Activated T-helper 1 cell treated with anti-CD3 and anti-CD28 coated beads, Interleukin-12 subunit alpha, Interleukin-12 subunit beta, Interleukin-2, Interleukin-4 antibody, amounts not matched to agents 30 ng/mL and 10 ng/mL and 1 ng/mL, durations not matched to agents 14 hours and 24 hours and 36 hours (primary cell): ENCODE measurements around the gene MAP2K2. TPM values are rescaled to one million over a fixed set of nuclear protein-coding genes. Genes with fewer than 3 reads are reported as not detected.
A peak's percentile ranks its signal among the peaks of the same experiment; 100 is the strongest.

Experiments used
- DNase-seq: peaks from one replicate; pipeline ENCODE4 v3.0.0; 2021; ENCODE audit warnings: low spot score
- H3K27ac Mint-ChIP-seq: one replicate; pipeline ENCODE4 v1.8.0; 2021; ENCODE audit warnings: mild to moderate bottlenecking, mixed read lengths
- H3K27me3 Mint-ChIP-seq: one replicate; pipeline ENCODE4 v1.8.0; 2022; ENCODE audit warnings: mild to moderate bottlenecking, moderate library complexity, mixed read lengths; ENCODE audit not compliant: insufficient read depth
- H3K36me3 Mint-ChIP-seq: one replicate; pipeline ENCODE4 v1.8.0; 2021; ENCODE audit warnings: low read depth, mixed read lengths
- H3K4me1 Mint-ChIP-seq: one replicate; pipeline ENCODE4 v1.8.0; 2021; ENCODE audit warnings: low read depth, mixed read lengths
- H3K4me3 Mint-ChIP-seq: one replicate; pipeline ENCODE4 v1.8.0; 2021; ENCODE audit warnings: mild to moderate bottlenecking, moderate library complexity, mixed read lengths
- H3K9me3 Mint-ChIP-seq: one replicate; pipeline ENCODE4 v1.8.0; 2021; ENCODE audit warnings: mixed read lengths
- intact Hi-C: fragments of 100-400 bp; cut with micrococcal nuclease; formaldehyde crosslinking; loops from one replicate; pipeline ENCODE4 v1.15.1; 2024
- total RNA-seq: library from RNA; stranded (reverse); gene quantifications from 2 replicates; pipeline ENCODE4 v1.2.3, GENCODE V29; 2022

The MAP2K2 gene
- total RNA-seq, 1 donor from 2014 or later = 135 TPM

GRCh38 chr19:4090356-4091220, 33.3 kb downstream of the MAP2K2 start:
- H3K9me3 Mint-ChIP-seq = no peaks in the 10 kb centered on the region
- peaks cover 12% of the 10 kb centered on the region for H3K36me3 Mint-ChIP-seq
- peak overlapping the region; percentile 94 for H3K27ac Mint-ChIP-seq
- peak overlapping the region; percentile 78 for H3K4me3 Mint-ChIP-seq
- intact Hi-C loops = no loop called here
- DNase-seq = no peak
- peaks cover 18% of the 10 kb centered on the region for H3K4me1 Mint-ChIP-seq
- no peaks in the 10 kb centered on the region for H3K27me3 Mint-ChIP-seq

GRCh38 chr19:4089946-4090345, 34.0 kb downstream of the MAP2K2 start:
- Mint-ChIP-seq H3K27ac (peak overlapping the region; percentile 94), H3K4me1 (peaks cover 18% of the 10 kb centered on the region), H3K4me3 (peak overlapping the region; percentile 78), H3K36me3 (peaks cover 12% of the 10 kb centered on the region), H3K27me3 (no peaks in the 10 kb centered on the region), H3K9me3 (no peaks in the 10 kb centered on the region)
- no peak for DNase-seq
- intact Hi-C loops = loop anchor here (1.0 kb wide), 3 partner anchors 15 to 24 kb away; partner anchors contain the start of gene ZBTB7A

- DNase-seq = peak; percentile 69
- no peaks in the 10 kb centered on the region for H3K27me3 Mint-ChIP-seq
- H3K9me3 Mint-ChIP-seq = no peaks in the 10 kb centered on the region
- peaks cover 12% of the 10 kb centered on the region for H3K36me3 Mint-ChIP-seq
- H3K4me1 Mint-ChIP-seq = peaks cover 18% of the 10 kb centered on the region
- H3K4me3 Mint-ChIP-seq = peak overlapping the region; percentile 78
- peak overlapping the region; percentile 94 for H3K27ac Mint-ChIP-seq
- intact Hi-C loops = loop anchor here (1.0 kb wide), 3 partner anchors 14 to 23 kb away; partner anchors contain the start of gene ZBTB7A
Measured at GRCh38 chr19:4089400-4089908, 34.5 kb downstream of the MAP2K2 start.

- intact Hi-C loops = loop anchor here (1.0 kb wide), 3 partner anchors 14 to 23 kb away; partner anchors contain the start of gene ZBTB7A
- peaks cover 12% of the 10 kb centered on the region for H3K36me3 Mint-ChIP-seq
- DNase-seq = peak; percentile 60
- peak overlapping the region; percentile 94 for H3K27ac Mint-ChIP-seq
- H3K9me3 Mint-ChIP-seq = no peaks in the 10 kb centered on the region
- H3K4me3 Mint-ChIP-seq = peak overlapping the region; percentile 78
- H3K27me3 Mint-ChIP-seq = no peaks in the 10 kb centered on the region
- peaks cover 18% of the 10 kb centered on the region for H3K4me1 Mint-ChIP-seq
Measured at GRCh38 chr19:4088975-4089374, 34.9 kb downstream of the MAP2K2 start.

GRCh38 chr19:4087787-4088679, 35.9 kb downstream of the MAP2K2 start:
- no peak for DNase-seq
- H3K4me1 Mint-ChIP-seq = peaks cover 18% of the 10 kb centered on the region
- no peaks in the 10 kb centered on the region for H3K27me3 Mint-ChIP-seq
- peak overlapping the region; percentile 94 for H3K27ac Mint-ChIP-seq
- H3K4me3 Mint-ChIP-seq = peak overlapping the region; percentile 78
- peaks cover 7% of the 10 kb centered on the region for H3K36me3 Mint-ChIP-seq
- intact Hi-C loops = no loop called here
- no peaks in the 10 kb centered on the region for H3K9me3 Mint-ChIP-seq

GRCh38 chr19:4086411-4086867, 37.5 kb downstream of the MAP2K2 start:
- Mint-ChIP-seq H3K9me3 (no peaks in the 10 kb centered on the region), H3K4me3 (no peak overlapping the region), H3K4me1 (peaks cover 18% of the 10 kb centered on the region), H3K27ac (no peak overlapping the region), H3K36me3 (peaks cover 7% of the 10 kb centered on the region), H3K27me3 (no peaks in the 10 kb centered on the region)
- intact Hi-C loops = no loop called here
- DNase-seq = no peak

GRCh38 chr19:4084547-4084877, 39.4 kb downstream of the MAP2K2 start:
- Mint-ChIP-seq H3K4me3 (peak overlapping the region; percentile 37), H3K36me3 (peaks cover 2% of the 10 kb centered on the region), H3K27ac (peak overlapping the region; percentile 80), H3K9me3 (no peaks in the 10 kb centered on the region), H3K27me3 (no peaks in the 10 kb centered on the region), H3K4me1 (peaks cover 16% of the 10 kb centered on the region)
- DNase-seq = no peak
- intact Hi-C loops = no loop called here

- intact Hi-C loops = no loop called here
- H3K9me3 Mint-ChIP-seq = no peaks in the 10 kb centered on the region
- H3K27ac Mint-ChIP-seq = peak overlapping the region; percentile 80
- H3K4me3 Mint-ChIP-seq = peak overlapping the region; percentile 37
- DNase-seq = peak; percentile 37
- no peaks in the 10 kb centered on the region for H3K27me3 Mint-ChIP-seq
- no peaks in the 10 kb centered on the region for H3K36me3 Mint-ChIP-seq
- peaks cover 14% of the 10 kb centered on the region for H3K4me1 Mint-ChIP-seq
Measured at GRCh38 chr19:4083677-4084546, 40.0 kb downstream of the MAP2K2 start.

- no peaks in the 10 kb centered on the region for H3K27me3 Mint-ChIP-seq
- no peaks in the 10 kb centered on the region for H3K9me3 Mint-ChIP-seq
- no peak overlapping the region for H3K27ac Mint-ChIP-seq
- DNase-seq = no peak
- H3K36me3 Mint-ChIP-seq = no peaks in the 10 kb centered on the region
- intact Hi-C loops = no loop called here
- peaks cover 16% of the 10 kb centered on the region for H3K4me1 Mint-ChIP-seq
- H3K4me3 Mint-ChIP-seq = no peak overlapping the region
Measured at GRCh38 chr19:4082172-4082571, 41.8 kb downstream of the MAP2K2 start.

GRCh38 chr19:4081441-4082129, 42.3 kb downstream of the MAP2K2 start:
- Mint-ChIP-seq H3K36me3 (no peaks in the 10 kb centered on the region), H3K27ac (no peak overlapping the region), H3K4me1 (peaks cover 21% of the 10 kb centered on the region), H3K27me3 (no peaks in the 10 kb centered on the region), H3K9me3 (no peaks in the 10 kb centered on the region), H3K4me3 (no peak overlapping the region)
- intact Hi-C loops = no loop called here
- DNase-seq = no peak

- no peaks in the 10 kb centered on the region for H3K36me3 Mint-ChIP-seq
- H3K4me1 Mint-ChIP-seq = peaks cover 19% of the 10 kb centered on the region
- H3K9me3 Mint-ChIP-seq = no peaks in the 10 kb centered on the region
- no peak for DNase-seq
- no peak overlapping the region for H3K4me3 Mint-ChIP-seq
- intact Hi-C loops = no loop called here
- no peaks in the 10 kb centered on the region for H3K27me3 Mint-ChIP-seq
- H3K27ac Mint-ChIP-seq = no peak overlapping the region
Measured at GRCh38 chr19:4080473-4080872, 43.4 kb downstream of the MAP2K2 start.
